GM19025 (cell line): ENCODE data around the gene NBPF9.
"Not testable (repeated sequence)": the region's sequence is repeated elsewhere in the genome, so short reads cannot be mapped to it uniquely, and the experiment has no call there.

Source experiments
- ATAC-seq: cut with Tn5 transposase; IDR thresholded peaks from one replicate; pipeline ENCODE4 v1.9.1; 2021; ENCODE audit warnings: mild to moderate bottlenecking, low read depth, moderate library complexity; ENCODE audit not compliant: unreplicated experiment

NBPF9 gene, protein sequence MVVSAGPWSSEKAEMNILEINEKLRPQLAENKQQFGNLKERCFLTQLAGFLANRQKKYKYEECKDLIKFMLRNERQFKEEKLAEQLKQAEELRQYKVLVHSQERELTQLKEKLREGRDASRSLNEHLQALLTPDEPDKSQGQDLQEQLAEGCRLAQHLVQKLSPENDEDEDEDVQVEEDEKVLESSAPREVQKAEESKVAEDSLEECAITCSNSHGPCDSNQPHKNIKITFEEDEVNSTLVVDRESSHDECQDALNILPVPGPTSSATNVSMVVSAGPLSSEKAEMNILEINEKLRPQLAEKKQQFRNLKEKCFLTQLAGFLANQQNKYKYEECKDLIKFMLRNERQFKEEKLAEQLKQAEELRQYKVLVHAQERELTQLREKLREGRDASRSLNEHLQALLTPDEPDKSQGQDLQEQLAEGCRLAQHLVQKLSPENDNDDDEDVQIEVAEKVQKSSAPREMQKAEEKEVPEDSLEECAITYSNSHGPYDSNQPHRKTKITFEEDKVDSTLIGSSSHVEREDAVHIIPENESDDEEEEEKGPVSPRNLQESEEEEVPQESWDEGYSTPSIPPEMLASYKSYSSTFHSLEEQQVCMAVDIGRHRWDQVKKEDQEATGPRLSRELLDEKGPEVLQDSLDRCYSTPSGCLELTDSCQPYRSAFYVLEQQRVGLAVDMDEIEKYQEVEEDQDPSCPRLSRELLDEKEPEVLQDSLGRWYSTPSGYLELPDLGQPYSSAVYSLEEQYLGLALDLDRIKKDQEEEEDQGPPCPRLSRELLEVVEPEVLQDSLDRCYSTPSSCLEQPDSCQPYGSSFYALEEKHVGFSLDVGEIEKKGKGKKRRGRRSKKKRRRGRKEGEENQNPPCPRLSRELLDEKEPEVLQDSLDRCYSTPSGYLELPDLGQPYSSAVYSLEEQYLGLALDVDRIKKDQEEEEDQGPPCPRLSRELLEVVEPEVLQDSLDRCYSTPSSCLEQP (N-terminal part only)

GRCh38 chr1:149103109-149104081 is at the start of gene NBPF9:
Gene NBPF9, minus strand, starts transcription at chr1:149103551. Its CDS starts 21,412 bp downstream, at chr1:149082139.
- peak; percentile 97 for ATAC-seq

DNA sequence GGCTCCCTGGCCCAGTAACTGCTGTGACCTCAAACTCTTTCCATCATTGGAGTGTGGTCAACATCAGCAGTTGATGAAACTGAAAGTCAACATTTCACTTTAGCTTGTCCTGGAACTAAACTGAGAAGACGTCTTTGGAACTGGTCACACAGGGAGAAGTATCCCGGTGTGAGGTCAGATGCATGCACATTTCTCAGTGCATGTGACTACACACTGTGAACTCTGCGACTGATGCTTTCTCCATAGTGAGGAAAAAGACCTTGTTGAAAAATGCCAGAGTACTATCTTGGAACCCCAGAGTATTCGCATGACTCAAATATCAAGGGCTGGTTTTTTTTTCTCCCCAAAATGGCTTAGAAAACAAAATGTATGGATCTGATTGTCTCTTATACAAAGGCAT is 46.6 kb upstream of the NBPF9 start:
- ATAC-seq, result not testable (repeated sequence)

DNA sequence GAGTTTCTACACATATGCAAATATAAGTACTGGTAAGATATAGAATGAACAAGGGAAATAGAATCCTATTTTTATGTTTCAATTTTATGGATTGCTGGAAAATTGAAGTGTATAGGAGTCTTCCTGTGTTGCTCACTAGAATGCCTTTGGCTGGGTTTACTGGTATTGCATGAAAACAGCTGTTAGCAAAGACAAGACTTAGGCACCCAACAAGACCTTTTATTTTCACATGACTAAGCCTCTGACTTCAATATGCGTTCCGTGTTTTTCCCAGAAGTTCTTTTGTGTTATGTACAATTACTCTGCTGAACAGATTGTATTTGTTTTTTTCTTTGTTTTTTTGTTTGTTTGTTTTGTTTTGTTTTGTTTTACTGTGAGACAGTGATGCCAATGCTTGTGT is 34.2 kb upstream of the NBPF9 start:
- ATAC-seq, result not testable (repeated sequence)

DNA sequence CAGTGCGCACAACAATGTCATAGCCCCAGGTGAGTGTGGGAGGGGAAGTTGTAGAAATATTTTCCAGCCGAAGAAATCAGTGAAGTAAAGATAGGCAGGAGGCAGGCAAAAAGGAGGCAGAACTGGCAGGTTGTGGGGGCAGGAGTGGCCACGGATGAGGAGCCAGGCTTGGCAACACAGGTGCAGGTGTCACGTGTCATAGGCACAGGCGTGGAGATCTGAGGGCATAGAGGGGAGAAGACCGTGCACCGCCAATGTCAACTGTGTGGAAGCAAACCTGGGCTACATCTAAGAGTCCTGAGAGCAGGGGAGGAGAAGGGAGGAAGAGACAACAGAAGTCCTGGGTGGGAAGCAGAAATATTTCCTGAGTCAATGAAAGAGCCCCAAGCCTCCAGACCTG is 27.6 kb upstream of the NBPF9 start:
- ATAC-seq, result not testable (repeated sequence)

DNA sequence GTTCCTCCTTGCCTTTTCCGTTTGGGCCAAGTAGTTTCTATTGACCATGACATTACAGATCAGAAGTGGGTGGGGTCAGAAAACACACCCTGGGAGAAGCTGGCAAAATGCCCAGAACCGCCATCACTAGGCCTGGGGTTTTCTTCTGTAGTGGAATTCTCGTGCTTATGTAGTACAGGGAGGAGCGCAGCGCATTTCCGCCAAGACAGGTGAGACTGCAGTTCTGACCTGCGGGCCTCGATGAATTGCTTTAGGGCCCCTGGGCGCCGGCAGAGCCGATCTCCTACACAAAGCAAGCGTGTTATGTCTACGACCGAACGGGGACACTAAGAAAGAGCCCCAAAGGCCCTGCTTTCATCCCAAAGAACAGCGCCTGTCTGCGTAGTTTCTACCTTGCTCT is 25.9 kb upstream of the NBPF9 start:
- not testable (repeated sequence) for ATAC-seq

- ATAC-seq, result not testable (repeated sequence)
Measured at GRCh38 chr1:149126555-149127145, 23.3 kb upstream of the NBPF9 start.

- ATAC-seq, result not testable (repeated sequence)
Measured at GRCh38 chr1:149123948-149124926, 20.9 kb upstream of the NBPF9 start.

- not testable (repeated sequence) for ATAC-seq
Measured at GRCh38 chr1:149112828-149113227, 9.5 kb upstream of the NBPF9 start.

DNA sequence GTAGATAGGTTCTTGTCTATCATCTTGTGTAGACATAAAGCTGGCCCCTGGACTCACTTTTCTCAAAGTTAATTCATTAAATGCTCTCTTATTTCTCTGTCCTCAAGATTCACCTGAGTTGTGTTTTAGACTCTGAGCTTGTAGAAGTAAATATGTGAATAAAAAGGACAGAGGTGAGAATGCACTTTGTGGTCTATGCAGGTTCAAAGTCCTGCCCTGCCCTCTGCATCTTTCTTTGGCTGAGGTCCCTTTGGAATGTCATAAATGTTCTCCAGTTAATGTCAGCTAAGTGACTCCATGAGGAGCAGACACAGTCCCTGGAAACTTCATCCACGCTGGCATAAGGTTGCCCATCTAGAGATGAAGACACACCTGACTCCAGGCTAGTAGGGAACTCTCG is 7.0 kb upstream of the NBPF9 start:
- not testable (repeated sequence) for ATAC-seq

DNA sequence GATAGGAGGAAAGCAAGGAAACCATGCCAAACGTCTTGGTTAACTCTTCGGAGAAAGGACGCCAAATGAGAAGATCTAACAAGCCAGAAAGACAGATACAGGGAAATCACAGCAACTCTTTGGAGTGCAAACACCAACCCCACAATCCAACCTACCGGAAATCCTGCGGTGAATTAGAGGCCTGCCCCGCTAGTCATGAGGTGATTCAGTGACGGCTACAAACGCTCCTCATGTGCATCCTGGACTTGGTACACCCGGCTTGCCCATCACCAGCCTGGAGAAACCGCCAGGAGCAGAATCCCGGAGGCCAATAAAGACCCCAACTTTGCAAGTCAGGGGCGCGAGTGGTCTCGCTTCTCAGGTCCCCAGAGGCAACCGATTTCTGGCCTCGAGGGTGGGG is 777 bp downstream of the NBPF9 start:
- ATAC-seq, result not testable (repeated sequence)

DNA sequence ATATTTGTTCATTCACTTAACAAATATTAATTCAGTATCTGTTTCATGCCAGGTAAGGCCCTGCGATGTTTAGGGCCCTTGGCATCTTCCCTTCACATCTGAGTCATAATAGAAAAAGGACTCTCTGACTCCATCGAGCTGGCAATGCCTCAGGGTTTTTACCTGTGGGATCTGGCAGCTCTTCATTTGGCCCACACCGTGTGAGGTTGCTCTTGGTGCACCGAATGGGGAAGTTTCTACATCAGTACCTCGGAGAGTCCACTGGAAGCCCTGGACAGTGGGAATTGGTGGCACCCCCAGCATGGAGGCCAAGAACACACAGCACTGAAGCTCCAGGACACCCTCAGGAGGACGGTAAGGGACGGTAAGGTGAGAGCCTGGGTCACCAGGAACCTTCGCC is 5.1 kb downstream of the NBPF9 start:
- not testable (repeated sequence) for ATAC-seq

GRCh38 chr1:149093155-149093554 is 10.2 kb downstream of the NBPF9 start:
- not testable (repeated sequence) for ATAC-seq

GRCh38 chr1:149075505-149076127 is 27.7 kb downstream of the NBPF9 start:
- not testable (repeated sequence) for ATAC-seq

- ATAC-seq, result not testable (repeated sequence)
Measured at GRCh38 chr1:149064611-149065010, 38.7 kb downstream of the NBPF9 start.

GRCh38 chr1:149043056-149043455 is 60.3 kb downstream of the NBPF9 start:
- ATAC-seq, result not testable (repeated sequence)

DNA sequence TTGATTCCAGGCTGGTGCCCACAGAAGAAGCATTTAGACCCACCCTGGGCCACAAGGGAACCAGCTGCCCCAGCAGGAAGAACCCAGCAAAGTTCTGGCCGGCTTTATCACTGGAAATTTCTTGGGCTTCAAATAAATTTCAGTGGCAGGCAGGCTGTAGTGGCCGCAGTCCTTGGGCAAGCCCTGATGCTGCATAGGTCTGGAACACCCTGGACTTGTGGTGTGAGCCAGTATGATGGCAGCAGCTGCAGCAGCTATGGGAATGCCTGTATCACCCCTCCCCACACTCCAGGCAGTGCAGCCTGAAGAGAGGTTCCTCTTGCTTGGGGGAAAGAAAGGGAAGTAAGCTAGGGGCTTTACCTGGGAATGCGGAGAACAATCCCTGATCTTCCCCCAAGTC is 69.4 kb downstream of the NBPF9 start:
- ATAC-seq, result not testable (repeated sequence)

DNA sequence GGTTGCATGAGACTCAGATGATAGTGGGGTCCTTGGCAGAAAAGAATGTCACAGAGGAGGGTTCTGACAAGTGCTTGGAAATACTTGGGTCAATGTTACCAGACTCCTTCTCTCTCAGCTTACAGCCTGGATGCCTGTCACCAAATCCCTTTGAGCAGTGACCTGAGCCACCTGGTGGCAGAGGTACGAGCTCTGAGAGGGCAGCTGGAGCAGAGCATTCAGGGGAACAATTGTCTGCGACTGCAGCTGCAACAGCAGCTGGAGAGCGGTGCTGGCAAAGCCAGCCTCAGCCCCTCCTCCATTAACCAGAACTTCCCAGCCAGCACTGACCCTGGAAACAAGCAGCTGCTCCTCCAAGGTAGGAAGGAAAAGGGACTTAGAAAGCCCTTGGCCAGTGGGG is 79.0 kb downstream of the NBPF9 start:
- ATAC-seq, result not testable (repeated sequence)

- not testable (repeated sequence) for ATAC-seq
Measured at GRCh38 chr1:149018577-149018976, 84.8 kb downstream of the NBPF9 start.
